ENCODE results near the gene SPG7.

The SPG7 gene

DNA sequence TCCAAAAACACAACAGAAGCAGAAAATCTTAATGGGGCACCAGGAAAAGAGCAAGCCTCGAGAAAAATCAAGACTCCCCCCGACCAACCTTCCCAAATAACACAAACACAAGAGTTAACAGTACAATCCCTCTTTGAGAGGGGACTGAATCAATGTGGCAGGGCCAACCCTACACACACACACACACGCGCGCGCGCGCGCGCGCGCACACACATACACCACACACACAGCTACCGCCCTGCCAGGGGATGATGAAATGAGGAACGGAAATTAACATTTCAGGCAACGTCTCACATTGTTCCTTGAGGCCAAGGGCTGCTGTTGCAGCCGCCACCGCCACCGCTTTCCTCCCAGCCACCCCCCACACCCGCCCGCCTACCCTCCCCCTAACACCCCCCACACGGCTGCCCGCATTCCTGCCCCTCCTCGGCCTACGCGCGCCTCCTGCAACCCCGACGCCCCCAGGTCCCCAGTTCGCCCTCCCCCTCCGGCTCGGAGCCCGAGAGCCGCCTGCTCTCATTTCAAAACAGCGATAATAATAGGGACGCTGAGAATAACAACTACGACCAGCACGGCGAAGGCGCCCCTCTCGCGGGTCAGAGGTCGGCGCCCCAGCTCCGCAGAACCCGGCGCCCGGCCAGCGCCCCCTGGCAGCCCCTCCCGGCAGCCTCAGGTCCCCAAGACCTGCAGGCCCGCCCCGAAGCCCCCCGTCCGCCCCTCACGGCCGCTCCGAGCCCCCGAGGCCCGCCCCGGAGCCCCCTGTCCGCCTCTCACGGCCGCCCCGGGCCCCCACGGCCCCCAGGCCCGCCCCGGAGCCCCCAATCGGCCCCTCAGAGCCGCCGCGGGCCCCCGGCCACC lies 18.9 kb upstream of the SPG7 start:
- DNase-seq, result peak; percentile 15

DNA sequence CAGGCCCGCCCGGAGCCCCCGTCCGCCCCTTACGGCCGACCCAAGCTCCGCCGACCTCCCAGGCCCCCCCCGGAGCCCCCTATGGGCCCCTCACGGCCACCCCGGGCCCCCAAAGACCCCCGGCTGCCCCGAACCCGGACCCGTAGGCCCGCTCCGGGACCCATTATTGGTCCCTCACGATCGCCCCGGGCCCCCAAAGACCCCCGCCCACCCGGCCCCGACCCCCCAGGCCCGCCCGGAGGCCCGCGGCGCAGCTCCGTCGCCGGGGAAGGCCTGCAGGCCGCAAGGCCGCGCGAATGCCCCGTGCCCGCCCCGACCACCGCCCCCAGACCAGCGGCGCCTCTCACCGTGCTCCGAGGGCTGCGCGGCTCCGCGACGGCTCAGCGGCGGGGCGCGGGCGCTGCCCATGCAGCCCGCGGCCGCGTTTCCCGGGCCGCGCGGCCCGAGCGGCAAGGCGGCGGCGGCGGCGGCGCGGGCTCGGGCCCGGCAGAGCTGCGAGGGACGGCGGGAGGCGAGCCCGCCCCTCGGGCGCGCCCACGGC lies 18.2 kb upstream of the SPG7 start:
- DNase-seq, result no peak

DNA sequence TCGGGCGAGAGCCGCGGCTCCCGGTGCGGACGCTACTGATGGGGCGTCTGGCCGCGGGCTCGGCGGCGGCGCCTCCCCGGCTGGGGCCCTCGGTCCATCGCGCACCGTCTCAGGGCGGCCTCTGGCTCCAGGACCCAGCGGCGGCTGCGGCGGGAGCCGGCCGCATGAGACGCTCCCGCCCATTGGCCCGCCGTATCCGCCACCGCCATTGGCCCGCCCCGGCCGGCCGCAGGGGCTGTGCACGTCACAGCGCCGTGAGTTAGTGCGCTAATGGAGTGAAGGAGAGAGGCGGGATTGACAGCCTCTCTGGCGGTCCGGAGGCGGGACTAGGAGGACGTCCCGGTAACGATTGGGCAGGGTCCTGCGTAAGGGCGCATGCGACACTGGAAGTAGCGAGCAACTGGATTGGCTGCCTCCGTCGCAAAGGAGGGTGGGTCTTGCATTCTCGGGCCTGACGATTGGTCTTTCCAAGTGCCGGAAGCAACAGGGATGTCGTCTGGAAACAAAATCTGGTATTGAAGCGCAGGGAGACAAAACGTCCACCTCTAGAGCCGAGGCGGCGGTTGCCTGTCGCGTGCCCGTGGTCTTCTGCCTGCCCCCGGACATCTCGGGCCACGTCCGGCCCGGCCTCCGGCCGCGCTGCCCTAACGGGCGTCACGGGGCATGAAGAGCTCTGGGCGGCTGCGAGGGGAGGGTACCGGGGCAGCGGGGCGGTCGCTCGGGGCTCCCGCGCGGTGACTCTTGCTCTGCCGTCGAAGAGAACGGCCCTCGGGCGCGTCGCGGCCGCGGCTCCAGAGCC lies 17.6 kb upstream of the SPG7 start, which contains the start of gene ANKRD11:
Gene ANKRD11 (minus strand): TSS at position 123 of the 799 bp plus-strand sequence. CDS start 173,542 bp downstream, outside the sequence.
- DNase-seq, result peak; percentile 96

DNA sequence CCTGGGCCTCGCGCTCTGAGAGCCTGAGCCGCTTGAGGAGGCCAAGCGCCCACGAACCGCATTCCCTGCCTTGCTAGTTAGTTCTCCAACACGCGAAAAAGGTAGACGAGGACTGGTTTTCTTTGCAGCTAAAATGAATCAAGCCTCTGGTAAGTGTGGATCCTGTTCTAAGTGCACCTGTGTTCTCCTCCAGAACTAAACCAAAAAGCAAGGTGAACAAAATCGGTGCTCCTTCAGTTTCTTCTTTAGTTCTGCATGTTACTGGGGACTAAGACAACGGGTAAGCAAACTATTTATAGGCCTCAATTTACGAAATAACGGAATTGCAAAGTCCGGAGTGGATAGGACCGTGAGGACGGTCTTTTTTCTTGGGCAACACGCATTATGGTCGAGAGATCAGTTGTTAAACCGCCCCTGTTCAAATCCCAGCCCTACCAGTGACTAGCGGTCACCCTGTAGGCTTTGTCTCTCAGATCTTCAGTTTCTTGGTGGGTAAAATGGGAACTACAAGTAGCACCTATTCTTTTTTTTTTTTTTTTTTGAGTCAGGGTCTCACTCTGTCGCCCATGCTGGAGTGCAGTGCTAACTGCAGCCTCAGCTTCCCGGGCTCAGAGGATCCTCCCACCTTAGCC lies 16.8 kb upstream of the SPG7 start:
- DNase-seq, result no peak

DNA sequence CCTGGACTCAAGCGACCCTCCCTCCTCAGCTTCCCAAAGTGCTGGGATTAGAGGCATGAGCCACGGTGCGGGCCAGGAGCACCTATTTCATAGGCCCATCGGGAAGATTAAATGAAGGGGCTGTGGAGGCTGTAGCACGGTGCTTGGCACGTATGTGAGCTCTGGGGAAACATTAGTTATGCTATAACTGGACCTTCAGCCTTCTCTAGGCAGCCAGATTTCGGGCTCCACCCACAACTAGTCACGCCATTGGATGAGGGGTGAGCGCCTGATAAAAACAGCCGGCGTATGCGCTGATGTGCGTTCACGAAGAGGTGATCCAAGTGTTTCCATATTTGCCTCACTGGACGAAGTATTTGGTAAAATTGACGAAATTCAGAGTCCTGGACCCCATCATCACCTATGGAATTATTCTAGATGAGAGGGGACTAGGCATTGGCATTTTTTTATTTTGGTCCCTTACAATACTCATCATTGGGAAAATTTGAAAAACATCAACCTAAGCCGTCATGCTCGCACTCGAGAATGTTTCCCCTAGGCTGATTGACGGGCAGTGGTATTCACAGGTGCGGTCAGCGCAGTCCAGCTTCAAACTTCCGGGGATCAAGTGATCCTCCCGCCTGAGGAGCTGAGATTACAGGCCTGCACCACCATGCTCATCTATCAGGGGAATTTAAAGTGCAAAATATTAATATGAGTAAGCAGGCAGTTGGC lies 16.1 kb upstream of the SPG7 start:
- no peak for DNase-seq

DNA sequence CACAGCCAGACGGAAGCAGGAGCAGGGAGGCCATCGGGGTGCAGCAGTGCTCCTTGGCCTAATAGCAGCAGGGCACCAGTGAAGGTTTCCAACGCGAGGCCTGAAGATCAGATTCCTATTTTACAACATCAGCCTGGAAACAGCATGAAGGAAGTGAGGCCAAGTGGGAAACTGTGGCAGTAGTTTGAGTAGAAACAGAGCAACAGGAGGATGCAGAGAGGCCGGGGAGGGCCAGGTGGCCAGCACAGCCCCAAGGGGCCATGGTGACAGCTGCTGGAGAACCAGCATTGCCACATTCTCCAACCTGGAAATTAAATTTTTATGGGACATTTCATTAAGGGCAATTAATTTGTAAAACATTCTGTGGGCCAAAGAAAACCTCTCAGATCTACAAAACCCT lies 14.4 kb upstream of the SPG7 start:
- DNase-seq, result no peak

DNA sequence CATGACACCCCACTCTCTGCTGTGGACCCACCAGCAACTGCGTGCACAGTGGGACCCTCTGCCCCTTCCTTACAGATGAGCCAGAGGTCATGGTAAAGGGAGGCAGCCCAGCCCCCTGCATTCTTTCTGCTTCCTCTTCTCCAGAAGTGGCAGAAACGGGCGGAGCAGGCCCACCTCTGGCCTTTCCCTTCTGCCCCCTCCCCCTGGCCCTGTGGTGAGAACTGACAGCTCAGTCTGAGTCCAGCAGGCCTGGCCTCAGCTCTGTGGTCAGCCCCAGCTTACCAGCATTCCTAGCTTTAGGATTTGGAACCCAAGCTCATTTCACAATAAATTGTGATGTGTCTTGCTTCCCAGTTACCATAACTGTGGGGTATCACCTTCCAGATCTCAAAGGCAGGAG lies 13.1 kb upstream of the SPG7 start:
- DNase-seq, result no peak

DNA sequence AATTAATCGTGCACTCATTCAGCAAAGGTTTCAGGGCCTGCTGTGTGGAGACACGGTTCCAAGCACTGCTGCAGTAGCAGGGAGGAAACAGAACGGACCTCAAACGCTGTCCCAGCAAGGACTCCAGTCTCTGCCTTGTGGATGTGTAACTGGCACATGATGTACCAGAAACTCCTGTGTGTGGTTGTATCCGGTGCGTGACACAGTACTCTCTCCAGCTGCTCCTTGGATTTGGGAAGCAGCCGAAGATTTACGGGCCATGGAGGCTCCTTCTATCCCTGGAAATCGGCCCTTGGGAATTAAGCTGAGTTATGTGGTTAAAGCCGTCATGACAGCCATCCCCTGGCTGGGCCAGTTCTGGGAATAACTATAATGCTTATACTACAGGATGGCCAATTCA lies 9.4 kb upstream of the SPG7 start:
- no peak for DNase-seq

DNA sequence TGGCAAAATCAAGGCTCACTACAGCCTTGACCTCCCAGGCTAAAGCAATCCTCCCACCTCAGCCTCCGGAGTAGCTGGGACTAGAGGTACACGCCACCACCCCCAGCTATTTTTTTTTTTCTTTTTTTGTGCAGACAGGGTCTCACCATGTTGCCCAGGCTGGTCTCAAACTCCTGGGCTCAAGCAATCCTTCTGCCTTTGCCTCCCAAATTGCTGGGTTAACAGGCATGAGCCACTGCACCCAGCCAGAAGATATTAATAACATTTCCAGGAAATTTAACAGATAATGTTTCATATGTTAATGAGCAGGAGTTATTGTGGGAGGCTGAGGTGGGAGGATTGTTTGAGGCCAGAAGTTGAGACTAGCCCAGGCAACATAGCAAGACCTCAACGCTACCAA lies 8.4 kb upstream of the SPG7 start:
- no peak for DNase-seq

DNA sequence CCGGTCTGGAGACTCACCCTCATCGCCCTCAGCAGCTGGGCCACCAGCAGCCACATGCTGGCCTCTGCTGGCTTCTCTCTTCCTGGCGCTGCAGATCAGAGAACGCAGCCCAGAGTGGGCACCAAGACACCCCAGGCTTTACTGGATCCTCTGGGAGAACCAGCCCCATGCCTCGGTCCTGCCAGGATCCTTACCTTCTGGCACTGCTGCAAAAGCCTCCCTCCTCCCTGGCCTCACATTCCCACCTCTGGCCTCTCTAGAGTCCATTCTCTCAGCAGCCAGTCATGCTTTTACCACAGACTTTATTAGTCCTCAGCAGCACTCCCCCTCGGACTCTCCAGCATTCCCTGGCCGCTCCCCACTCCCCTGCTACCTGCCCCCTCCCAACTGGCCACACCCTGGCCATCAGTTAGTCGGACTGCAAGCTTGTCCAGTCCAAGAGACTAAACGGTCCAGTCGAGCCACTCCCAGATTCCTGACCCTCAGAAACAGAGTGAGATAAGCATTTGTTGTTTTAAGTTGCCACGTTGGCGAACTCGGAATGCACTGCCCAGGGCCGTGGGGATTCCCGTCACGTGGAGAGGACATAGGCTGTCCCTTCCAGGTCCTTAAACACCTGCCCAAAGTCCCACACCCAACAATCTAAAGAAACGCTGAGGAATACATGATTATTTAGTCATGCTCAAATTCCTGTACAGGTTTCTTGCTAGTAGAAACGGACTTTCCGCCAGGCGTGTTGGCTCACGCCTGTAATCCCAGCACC lies 5.9 kb upstream of the SPG7 start:
- no peak for DNase-seq

DNA sequence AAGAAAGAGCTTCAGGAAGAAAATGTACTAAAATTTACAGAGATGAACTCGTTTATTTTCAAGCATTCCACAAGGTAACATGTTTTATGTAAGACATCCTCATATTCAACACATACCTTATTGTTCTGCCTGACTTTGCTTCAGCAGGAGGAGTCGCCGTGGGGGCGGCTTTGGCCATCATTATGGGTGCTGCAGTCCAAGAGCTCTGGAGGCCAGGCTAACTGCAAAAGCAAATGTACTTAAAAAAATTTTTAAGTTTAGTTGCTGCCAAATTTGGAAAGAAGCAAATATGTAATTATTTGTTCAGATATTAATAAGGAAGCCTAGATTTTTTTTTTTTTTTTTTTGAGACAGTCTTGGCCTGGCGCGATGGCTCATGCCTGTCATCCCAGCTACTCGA lies 4.1 kb upstream of the SPG7 start:
- no peak for DNase-seq

DNA sequence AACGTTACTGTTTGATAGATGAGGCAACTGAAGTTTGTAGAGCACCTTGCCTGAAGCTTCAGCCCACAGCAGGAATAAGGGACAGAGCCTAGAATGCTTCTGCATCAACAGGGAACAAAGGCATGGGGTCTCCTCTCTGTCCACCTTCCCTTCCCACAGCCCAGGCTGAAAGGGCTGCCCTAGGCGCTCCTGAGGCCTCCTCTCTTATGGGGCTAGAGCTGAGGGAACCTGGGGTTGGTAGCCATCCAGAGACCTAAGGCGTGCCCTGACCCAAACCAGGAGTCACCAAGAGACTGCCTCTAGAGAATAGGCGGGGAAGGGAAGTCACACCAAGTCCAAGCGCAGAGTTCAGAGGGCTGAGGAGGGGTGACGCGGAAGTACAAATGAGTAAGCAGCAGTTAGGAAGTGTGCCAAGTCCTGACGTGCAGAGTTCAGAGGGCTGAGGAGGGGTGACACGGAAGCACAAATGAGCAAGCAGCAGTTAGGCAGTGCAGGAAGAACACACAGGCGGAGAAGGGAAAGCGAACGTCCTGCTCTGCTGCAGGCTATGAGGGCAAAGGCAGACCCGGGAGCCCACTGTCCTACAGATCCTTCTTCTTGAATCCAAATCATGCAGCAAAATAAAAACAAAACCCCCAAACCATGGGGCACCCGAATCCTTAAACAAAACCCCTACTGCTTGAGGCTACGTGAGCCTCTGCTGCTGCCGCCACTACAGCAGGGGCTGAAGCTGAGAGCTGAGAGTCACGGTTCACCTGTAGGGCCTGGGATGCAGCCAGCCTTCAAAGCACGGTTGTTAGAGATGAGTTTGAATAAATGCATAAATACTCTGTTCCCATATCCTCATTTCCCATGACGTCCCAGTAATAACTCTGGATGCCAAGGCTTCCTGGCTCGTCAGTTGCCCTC lies 2.7 kb upstream of the SPG7 start:
- DNase-seq, result no peak

DNA sequence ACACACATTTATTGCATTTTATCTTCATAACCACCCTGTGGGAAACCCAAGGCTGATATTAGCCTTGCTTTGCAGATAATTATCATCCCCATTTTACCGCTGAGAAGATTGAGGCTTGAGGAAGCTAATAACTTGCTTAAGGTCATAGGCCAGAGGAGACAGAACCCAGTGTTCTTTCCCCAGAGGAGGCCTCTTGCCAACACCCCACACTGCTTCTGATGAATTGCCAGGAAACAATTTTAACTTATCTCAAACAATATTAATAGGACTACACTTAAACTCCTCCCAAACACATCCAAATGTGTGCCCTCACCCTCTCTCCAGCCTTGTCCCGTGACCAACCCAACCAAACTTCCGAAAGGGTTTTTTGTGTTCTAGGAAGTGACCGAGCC lies 2.1 kb upstream of the SPG7 start:
- no peak for DNase-seq

DNA sequence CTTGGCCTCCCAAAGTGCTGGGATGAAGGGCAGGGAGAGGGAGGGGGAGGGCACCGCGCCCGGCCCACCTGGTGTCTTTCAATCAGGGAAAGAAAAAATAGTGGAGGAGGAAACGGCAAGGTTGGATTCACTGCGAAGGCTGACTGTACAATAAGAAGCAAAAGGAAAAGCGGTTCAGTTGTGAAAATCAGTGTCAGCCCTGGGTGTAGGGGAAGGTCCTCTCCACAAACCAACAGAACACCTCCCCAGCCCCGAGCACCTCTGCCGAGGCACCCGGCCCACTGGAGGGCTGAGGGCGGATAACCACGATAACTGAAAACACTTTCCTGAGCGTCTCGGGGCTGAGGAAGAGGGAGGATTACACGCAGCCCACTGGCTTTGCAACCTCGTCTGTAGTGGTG lies 1.4 kb upstream of the SPG7 start:
- no peak for DNase-seq

DNA sequence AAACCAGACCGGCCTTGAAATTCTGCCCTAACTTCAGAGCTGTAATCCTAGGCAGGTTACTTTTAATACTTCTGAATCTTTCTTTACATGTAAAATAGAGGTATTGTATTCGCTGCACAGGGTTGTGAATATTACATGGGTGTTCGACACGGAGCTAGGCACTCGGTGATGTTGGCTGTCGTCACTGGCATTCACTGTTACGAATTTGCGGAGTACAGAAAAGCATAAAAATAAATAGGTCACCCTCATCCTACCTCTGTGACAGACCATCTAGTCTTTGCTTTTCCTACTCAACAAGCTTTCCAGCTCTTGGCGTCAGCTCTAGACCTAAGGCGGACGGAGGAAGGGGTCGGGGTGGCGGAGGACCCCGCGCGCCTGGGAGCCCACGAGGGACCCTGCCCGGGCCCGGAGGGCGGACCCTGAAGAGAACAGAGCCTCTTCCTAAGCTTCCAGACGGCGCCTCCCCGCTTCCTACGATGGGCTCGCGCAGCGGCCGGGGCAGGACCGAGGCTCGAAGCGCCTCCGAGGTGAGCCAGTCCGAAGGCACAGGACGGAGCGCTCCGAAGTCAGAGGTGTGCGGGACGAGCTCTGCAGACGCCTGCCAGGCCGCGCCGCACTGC lies 879 bp upstream of the SPG7 start:
- no peak for DNase-seq

DNA sequence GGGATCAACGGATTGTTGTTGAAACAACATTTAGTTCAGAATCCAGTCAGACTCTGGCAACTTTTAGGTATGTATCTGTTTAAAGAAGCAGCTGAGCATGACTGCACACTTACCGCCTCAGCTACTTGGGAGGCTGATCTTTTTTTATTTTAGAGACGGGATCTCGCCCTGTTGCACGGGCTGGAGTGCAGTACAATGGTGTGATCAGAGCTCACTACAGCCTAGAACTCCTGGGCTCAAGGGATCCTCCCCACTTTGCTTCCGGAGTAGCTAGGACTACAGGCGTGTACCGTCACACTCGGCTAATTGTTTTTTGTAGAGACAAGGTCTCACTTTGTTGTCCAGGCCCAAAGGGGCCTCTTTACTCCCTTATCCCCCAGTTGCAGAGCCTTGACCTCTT lies 2.3 kb downstream of the SPG7 start:
- no peak for DNase-seq

DNA sequence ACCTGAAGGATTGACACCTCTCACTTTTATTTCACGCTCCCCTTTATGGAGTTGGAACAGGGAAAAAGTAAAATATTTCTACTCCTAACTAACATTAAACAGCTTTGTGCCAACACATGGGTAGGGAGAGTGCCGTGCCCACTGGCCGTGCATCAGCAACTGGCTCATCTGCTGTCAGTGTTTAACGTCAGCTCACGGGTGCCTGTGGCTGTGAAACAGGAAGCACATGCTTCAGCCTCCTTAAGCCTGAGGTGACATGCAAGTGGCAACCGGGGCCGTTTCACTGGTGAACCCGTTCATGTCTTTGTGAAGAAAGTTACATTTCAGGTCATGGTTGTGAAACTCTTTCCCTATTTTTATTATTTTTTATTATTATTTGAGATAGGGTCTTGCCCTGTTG lies 3.2 kb downstream of the SPG7 start:
- DNase-seq, result no peak

DNA sequence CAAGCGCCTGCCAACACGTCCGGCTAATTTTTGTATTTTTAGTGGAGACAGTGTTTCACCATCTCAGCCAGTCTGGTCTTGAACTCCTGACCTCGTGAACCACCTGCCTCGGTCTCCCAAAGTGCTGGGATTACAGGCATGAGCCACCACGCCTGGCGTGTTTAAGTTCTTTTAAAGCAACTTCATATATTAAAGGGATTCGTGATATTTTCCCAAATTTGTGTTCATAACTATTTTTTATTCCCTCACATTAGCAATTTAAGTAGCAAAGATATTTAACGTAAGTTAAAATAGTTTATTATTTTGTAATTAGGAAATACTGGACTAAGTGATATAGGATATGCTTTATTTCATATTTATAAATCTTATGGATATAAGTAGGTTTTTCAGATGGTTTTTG lies 4.2 kb downstream of the SPG7 start:
- no peak for DNase-seq

DNA sequence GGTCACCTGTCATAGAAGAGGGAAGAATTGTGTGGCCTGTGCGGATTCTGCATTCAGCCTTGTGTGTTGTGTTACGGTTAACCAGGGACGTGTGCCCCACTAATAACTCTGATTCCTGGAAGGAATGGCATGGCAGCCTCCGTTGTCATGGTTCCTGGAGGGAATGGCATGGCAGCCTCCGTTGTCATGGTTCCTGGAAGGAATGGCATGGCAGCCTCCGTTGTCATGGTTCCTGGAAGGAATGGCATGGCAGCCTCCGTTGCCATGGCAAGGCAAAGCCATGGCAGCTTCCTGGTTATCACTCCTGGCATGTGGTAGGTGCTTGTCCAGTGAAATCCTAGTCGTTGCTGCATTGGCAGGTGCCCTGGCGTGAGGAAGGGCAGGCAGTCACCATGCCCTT lies 8.9 kb downstream of the SPG7 start:
- no peak for DNase-seq

DNA sequence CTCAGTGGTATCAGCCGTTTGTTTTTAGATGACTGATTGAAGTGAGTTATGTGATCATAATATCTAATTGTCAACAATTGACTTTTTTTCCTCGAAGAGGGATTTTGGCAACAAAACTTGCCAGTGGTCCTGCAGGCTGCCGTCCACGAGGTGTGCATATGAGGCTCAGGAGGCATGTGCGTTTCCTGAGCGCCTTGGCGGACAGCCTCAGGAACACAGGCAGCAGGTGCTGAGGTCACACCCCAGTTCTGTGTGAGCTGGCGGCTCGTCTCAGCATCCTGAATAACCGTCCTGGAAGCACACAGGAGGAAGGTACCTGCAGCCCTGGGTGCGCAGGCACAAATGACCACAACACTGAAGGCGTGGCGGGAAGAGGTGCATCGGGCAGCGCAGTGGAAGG lies 11.7 kb downstream of the SPG7 start:
- DNase-seq, result no peak

Measured in NCI-H1105 treated with DMSO at 0.1 percent for 48 hours (cell line).